Gastroesophageal sphincter (tissue), 4 donors: ENCODE data around the gene IL15. TPM values are rescaled to one million over a fixed set of nuclear protein-coding genes. Genes with fewer than 3 reads are reported as not detected.

ENCODE experiments used
- ATAC-seq: fragments of 150-250 bp; one replicate; pipeline ENCODE4 v1.9.1; 2016; ENCODE audit warnings: mild to moderate bottlenecking, moderate library complexity
- H3K27ac ChIP-seq, 4 donors: fragments of 200-600 bp; sonication (generic) in 3 of 4; 1 replicate in 3 of 4; 2 replicates in 1 of 4; pipeline ENCODE4 v1.5.1; 2016 to 2019
- H3K27me3 ChIP-seq: fragments of 200-600 bp; sonication (generic); one replicate; pipeline ENCODE4 v1.5.1; 2019
- H3K36me3 ChIP-seq, 2 donors: fragments of 200-600 bp; sonication (generic); one replicate each; pipeline ENCODE4 v1.5.1; 2019; ENCODE audit warnings: control low read depth in 1 of 2
- H3K4me1 ChIP-seq, 3 donors: fragments of 200-600 bp; sonication (generic); 1 replicate in 2 of 3; 2 replicates in 1 of 3; pipeline ENCODE4 v1.5.1; 2016 to 2019; ENCODE audit warnings: control low read depth in 2 of 3
- H3K4me3 ChIP-seq, 2 donors: fragments of 200-600 bp; sonication (generic); one replicate each; pipeline ENCODE4 v1.5.1; 2019; ENCODE audit warnings: mild to moderate bottlenecking in 1 of 2, moderate library complexity in 1 of 2
- H3K9me3 ChIP-seq, 3 donors: fragments of 200-600 bp; sonication (generic); one replicate each; pipeline ENCODE4 v1.5.1; 2017 to 2019; ENCODE audit warnings: control low read depth in 2 of 3
- EP300 ChIP-seq: sonication (generic); formaldehyde crosslinking; IDR thresholded peaks from one replicate; pipeline ENCODE4 v1.6.1; 2017; ENCODE audit warnings: antibody characterized with exemption, mild to moderate bottlenecking
- POLR2A ChIP-seq, 2 donors: fragments of 450-650 bp; IDR thresholded peaks; one replicate each; pipeline ENCODE4 v1.6.1; 2017; ENCODE audit warnings: antibody characterized with exemption in 2 of 2, mild to moderate bottlenecking in 2 of 2, moderate library complexity in 1 of 2
- POLR2AphosphoS5 ChIP-seq: sonication (generic); formaldehyde crosslinking; IDR thresholded peaks from one replicate; pipeline ENCODE4 v1.6.1; 2017; ENCODE audit warnings: antibody characterized with exemption
- WGBS, 2 donors: methylation state at CpG; one replicate each; pipeline ENCODE4 v1.1.5; 2018; ENCODE audit warnings: low coverage in 1 of 2; 5-methylcytosine and 5-hydroxymethylcytosine counted together
- total RNA-seq, 4 donors: library from RNA; depleted of rRNA; stranded (reverse); fragments of >200 nt; gene quantifications; one replicate each; pipeline ENCODE4 v1.1.0, GENCODE V29; 2016
- TF ChIP-seq, protein P1 (sequence below), 4 experiments: fragments of 200-600 bp in 2 of 4; fragments of 450-650 bp in 2 of 4; sonication (generic) in 1 of 4; IDR thresholded peaks; one replicate each; pipeline ENCODE4 v1.5.1; 2017 to 2019; ENCODE audit warnings: antibody characterized with exemption in 4 of 4, mild to moderate bottlenecking in 2 of 4, moderate library complexity in 2 of 4

IL15 gene
- total RNA-seq, 4 donors from 2014 or later: 1.6 to 5.8 (median 3.7) TPM

DNA sequence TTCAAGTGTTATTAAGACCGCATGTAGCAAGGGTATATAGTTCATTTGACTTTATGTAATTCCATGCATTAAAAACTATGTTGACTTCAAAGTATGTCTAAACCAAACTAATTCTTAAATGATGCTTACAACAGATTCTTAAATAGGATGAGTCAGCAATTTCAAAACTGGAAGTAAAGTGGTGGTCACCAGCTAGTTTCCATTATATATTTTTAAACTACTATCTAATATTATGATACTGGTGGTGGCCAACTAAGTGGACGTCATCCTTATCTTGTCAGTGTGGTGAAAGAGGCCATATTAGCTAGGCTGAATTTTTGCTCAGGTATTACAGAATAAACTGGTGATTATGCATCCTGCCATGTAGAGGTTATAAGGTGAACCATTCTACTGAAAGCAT lies 1.2 kb downstream of the IL15 start:
- H3K4me3 ChIP-seq: peak overlapping the region; percentile 68 to 93
- no peaks in the 10 kb centered on the region for H3K27me3 ChIP-seq
- WGBS, 2 donors: 49 to 80% methylated on average over 2 of the region's 2 CpGs
- no peaks in the 10 kb centered on the region for H3K9me3 ChIP-seq
- peaks cover 0 to 20% (median 0%) of the 10 kb centered on the region in 3 donors for H3K4me1 ChIP-seq
- H3K36me3 ChIP-seq: no peaks in the 10 kb centered on the region
- TF ChIP-seq POLR2A (IDR thresholded peaks at IDR 0.05): no peak
- TF ChIP-seq, protein P1, sequence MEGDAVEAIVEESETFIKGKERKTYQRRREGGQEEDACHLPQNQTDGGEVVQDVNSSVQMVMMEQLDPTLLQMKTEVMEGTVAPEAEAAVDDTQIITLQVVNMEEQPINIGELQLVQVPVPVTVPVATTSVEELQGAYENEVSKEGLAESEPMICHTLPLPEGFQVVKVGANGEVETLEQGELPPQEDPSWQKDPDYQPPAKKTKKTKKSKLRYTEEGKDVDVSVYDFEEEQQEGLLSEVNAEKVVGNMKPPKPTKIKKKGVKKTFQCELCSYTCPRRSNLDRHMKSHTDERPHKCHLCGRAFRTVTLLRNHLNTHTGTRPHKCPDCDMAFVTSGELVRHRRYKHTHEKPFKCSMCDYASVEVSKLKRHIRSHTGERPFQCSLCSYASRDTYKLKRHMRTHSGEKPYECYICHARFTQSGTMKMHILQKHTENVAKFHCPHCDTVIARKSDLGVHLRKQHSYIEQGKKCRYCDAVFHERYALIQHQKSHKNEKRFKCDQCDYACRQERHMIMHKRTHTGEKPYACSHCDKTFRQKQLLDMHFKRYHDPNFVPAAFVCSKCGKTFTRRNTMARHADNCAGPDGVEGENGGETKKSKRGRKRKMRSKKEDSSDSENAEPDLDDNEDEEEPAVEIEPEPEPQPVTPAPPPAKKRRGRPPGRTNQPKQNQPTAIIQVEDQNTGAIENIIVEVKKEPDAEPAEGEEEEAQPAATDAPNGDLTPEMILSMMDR (IDR thresholded peaks at IDR 0.05): no peak
- no peak for TF ChIP-seq EP300
- TF ChIP-seq POLR2AphosphoS5: no peak
- H3K27ac ChIP-seq: peak overlapping the region in 2 of 4 donors; percentile 77 to 84
- ATAC-seq: no peak

DNA sequence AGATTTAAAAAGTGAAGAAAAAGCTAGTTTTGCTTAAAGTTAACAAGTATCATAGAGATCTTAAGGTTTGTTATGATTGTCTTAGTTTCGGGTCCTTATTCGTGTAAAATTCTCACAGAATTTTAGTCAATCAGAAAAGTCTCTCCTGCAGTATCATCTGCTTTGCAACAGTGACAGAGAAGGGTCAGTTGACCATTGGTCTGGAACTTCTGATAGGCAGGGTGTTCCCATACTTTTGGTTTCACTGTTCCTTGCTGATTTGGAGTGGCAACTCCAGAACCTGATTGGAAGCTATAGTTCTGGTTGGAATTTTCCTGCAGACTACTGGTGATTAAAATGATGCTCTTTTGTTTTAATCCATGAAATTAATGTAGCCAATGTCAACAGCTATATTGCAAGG lies 1.8 kb downstream of the IL15 start:
- H3K9me3 ChIP-seq: no peaks in the 10 kb centered on the region
- ATAC-seq: no peak
- no peaks in the 10 kb centered on the region for H3K27me3 ChIP-seq
- H3K4me1 ChIP-seq: peaks cover 0 to 20% (median 0%) of the 10 kb centered on the region in 3 donors
- TF ChIP-seq POLR2A (IDR thresholded peaks at IDR 0.05) (no peak), POLR2AphosphoS5 (no peak), EP300 (no peak)
- TF ChIP-seq, protein P1 (IDR thresholded peaks at IDR 0.05): no peak
- no peaks in the 10 kb centered on the region for H3K36me3 ChIP-seq
- no peak overlapping the region for H3K4me3 ChIP-seq
- no peak overlapping the region for H3K27ac ChIP-seq
- 91 to 100% methylated on average over 2 of the region's 2 CpGs for WGBS, 2 donors

DNA sequence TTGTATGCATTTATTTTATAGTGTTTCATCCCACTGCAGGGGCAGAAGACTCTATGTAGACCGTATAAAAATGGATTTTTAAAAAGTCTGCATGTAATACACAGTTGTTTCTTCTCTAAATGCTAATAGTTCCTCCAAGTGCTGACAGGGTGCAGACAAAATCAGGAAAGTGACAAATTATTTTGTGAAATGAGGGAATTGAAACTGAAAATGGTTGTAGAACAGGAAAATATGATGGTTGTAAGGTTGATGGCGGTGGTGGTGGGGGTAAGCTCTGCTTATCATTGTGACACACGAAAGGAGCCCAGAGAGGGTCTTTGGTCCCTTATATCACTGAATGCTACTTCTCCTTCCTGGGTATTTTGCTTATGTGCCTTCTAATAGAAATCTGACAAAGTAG lies 4.3 kb downstream of the IL15 start:
- ATAC-seq: no peak
- 87 to 93% methylated on average over 3 of the region's 3 CpGs for WGBS, 2 donors
- TF ChIP-seq EP300 (no peak), POLR2A (IDR thresholded peaks at IDR 0.05) (no peak), POLR2AphosphoS5 (no peak)
- TF ChIP-seq, protein P1 (IDR thresholded peaks at IDR 0.05): no peak
- Histone ChIP-seq H3K4me1 (peaks cover 0 to 19% (median 0%) of the 10 kb centered on the region in 3 donors), H3K9me3 (no peaks in the 10 kb centered on the region), H3K27ac (no peak overlapping the region), H3K36me3 (no peaks in the 10 kb centered on the region), H3K4me3 (no peak overlapping the region), H3K27me3 (no peaks in the 10 kb centered on the region)

DNA sequence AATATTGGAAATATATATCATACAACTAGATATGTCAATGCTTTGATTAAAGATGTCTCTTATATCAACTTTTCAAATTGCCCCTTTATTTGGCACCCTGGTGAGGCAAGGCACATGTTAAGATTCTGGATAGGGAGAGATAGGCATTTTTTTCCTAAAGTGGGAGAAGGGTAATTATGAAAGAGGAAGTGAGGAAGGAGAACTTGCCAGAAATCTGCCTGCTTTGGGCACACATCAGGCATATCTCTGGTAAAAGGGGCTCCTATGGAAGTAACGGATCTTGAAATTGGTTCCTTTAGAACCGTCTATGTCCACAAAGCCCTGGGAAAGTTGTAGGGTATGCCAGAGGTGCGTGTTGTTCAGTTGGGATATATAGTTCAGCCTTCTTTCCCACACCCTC lies 5.7 kb downstream of the IL15 start:
- peaks cover 0 to 12% (median 0%) of the 10 kb centered on the region in 3 donors for H3K4me1 ChIP-seq

DNA sequence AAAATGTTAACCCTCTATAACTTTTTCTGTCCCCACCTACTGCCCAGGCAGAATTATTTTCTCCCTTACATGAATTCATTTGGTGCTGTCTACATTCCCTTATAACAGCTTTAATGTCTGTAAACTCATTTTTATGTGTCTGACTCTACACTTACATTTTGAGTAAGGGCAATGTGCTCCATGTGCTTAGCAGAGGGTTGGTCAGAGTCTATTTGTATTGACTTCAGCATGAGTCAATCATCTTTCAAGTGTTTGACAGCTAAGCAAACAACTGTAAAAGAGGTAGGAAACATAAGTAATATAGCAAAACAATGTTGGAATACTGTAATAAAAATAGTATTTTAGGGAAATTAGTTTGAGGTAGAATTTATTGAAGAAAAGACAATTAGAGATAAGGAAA lies 6.3 kb downstream of the IL15 start:
- no peaks in the 10 kb centered on the region for H3K27me3 ChIP-seq
- TF ChIP-seq, protein P1 (IDR thresholded peaks at IDR 0.05): no peak
- TF ChIP-seq EP300 (no peak), POLR2AphosphoS5 (no peak), POLR2A (IDR thresholded peaks at IDR 0.05) (no peak)

More for the DNA sequence above, 5.7 kb downstream of the IL15 start:
- TF ChIP-seq EP300 (no peak), POLR2A (IDR thresholded peaks at IDR 0.05) (no peak), POLR2AphosphoS5 (no peak)
- TF ChIP-seq, protein P1 (IDR thresholded peaks at IDR 0.05): no peak
- H3K4me3 ChIP-seq: no peak overlapping the region
- ATAC-seq: no peak
- H3K27me3 ChIP-seq: no peaks in the 10 kb centered on the region
- no peaks in the 10 kb centered on the region for H3K36me3 ChIP-seq
- no peak overlapping the region for H3K27ac ChIP-seq
- 85 to 93% methylated on average over 3 of the region's 3 CpGs for WGBS, 2 donors
- no peaks in the 10 kb centered on the region for H3K9me3 ChIP-seq

More for the DNA sequence above, 6.3 kb downstream of the IL15 start:
- Histone ChIP-seq H3K9me3 (no peaks in the 10 kb centered on the region), H3K4me1 (peaks cover 0 to 5% (median 0%) of the 10 kb centered on the region in 3 donors), H3K27ac (no peak overlapping the region), H3K4me3 (no peak overlapping the region), H3K36me3 (no peaks in the 10 kb centered on the region)
- no peak for ATAC-seq
